ENCODE results near the gene COL6A3. TPM values are rescaled to one million over a fixed set of nuclear protein-coding genes. Genes with fewer than 3 reads are reported as not detected.

COL6A3 gene
- total and polyA plus RNA-seq, 2 donors (not counting 1 experiment from before 2014, with no cell fraction given), result 0.01 to 0.10 TPM

DNA sequence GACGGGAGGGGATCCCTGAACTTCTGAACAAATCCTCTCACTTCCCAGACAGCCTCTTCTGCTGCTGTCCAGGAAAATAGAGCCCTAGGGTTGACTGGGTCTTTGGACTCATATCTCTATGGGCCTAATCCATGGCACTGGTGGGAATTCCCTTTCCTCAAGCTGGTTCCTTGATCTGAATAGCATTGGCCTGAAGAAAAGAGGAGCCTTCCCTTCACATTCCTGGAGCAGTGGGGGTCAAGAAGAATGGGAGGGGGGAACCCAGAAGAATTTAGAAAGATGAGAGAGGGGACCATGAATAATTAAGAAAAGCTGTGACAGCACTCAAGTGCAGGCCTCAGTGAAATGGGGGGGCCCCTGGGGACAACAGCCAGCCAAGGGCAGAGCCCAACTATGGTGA, 80.2 kb downstream of the COL6A3 start:
- Histone ChIP-seq H3K4me1 (ENCODE audit: control insufficient read depth in 2 of 2, insufficient read depth in 2 of 2, low read length in 2 of 2) (no peaks in the 10 kb centered on the region), H3K4me2 (replicated peaks; ENCODE audit: low read depth, low read length, poor library complexity, severe bottlenecking) (no peak overlapping the region), H3K9me3 (ENCODE audit: control extremely low read depth in 1 of 3, control insufficient read depth in 2 of 3, insufficient read depth in 1 of 3, low read length in 2 of 3) (no peaks in the 10 kb centered on the region), H2AFZ (ENCODE audit: insufficient read depth, low read depth, low read length, poor library complexity, severe bottlenecking) (no peak overlapping the region), H3K27ac (ENCODE audit: low read length in 2 of 2) (no peak overlapping the region), H3K79me2 (ENCODE audit: control insufficient read depth, insufficient read depth, low read length) (no peaks in the 10 kb centered on the region), H4K20me1 (ENCODE audit: control insufficient read depth, insufficient read depth, low read length, poor library complexity, severe bottlenecking) (no peaks in the 10 kb centered on the region), H3K9ac (ENCODE audit: low read length) (no peak overlapping the region), H3K27me3 (replicated peaks in 1 of 4; ENCODE audit: control extremely low read depth in 1 of 4, control insufficient read depth in 3 of 4, insufficient read depth in 4 of 4, low read length in 3 of 4) (no peaks in the 10 kb centered on the region), H3K36me3 (replicated peaks in 1 of 2; ENCODE audit: control extremely low read depth in 1 of 2, control insufficient read depth in 1 of 2, extremely low read depth in 1 of 2, insufficient read depth in 2 of 2, low read length in 1 of 2) (no peaks in the 10 kb centered on the region), H3K4me3 (ENCODE audit: control extremely low read depth in 1 of 5, extremely low read depth in 1 of 5, insufficient read depth in 1 of 5, low read depth in 2 of 5, low read length in 4 of 5) (no peak overlapping the region)
- H3K27ac Mint-ChIP-seq, result no peak overlapping the region
- TF ChIP-seq EZH2 (IDR thresholded peaks at IDR 0.05; ENCODE audit: borderline replicate concordance, insufficient read depth, low read depth, low read length, poor library complexity, severe bottlenecking), result no peak
- H3K27me3 Mint-ChIP-seq, result peaks cover 7% of the 10 kb centered on the region
- CTCF ChIA-PET, result no interaction called here
- H3K9me3 Mint-ChIP-seq (ENCODE audit: insufficient read depth), result no peaks in the 10 kb centered on the region
- no peak for DNase-seq
- 100% methylated on average over 1 of the region's 1 CpG for WGBS (ENCODE audit: insufficient coverage)
- POLR2A ChIA-PET, result no interaction called here
- H3K4me1 Mint-ChIP-seq, result no peaks in the 10 kb centered on the region
- intact Hi-C loops (cut with micrococcal nuclease), result no loop called here
- ATAC-seq (ENCODE audit: low read depth), result no peak
- no peak overlapping the region for H3K4me3 Mint-ChIP-seq

DNA sequence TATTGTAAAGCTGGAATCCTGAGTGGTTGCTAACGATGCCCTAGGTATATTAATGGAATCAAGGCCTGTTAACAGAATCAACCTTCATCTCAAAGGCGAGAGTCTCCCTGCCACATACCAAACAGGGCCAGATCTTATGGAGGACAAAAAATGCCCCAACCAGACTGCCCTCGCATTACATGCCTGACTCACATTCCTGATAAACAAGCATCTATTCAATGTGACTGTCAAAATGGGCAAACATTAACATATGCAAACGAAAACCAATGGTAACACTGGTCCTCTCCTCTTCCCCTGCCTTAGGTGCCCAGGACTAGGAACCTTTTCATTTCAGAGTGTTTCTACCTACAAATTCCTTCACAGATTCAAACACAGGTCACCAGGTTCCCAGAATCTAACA, 83.4 kb downstream of the COL6A3 start:
- H3K27me3 Mint-ChIP-seq, result peaks cover 12% of the 10 kb centered on the region
- H2AFZ ChIP-seq (ENCODE audit: insufficient read depth, low read depth, low read length, poor library complexity, severe bottlenecking), result no peak overlapping the region
- no peaks in the 10 kb centered on the region for H3K4me1 ChIP-seq (ENCODE audit: control insufficient read depth in 2 of 2, insufficient read depth in 2 of 2, low read length in 2 of 2)
- H3K79me2 ChIP-seq (ENCODE audit: control insufficient read depth, insufficient read depth, low read length), result no peaks in the 10 kb centered on the region
- intact Hi-C loops (cut with micrococcal nuclease), result no loop called here
- H3K9ac ChIP-seq (ENCODE audit: low read length), result no peak overlapping the region
- no peaks in the 10 kb centered on the region for H3K36me3 ChIP-seq (replicated peaks in 1 of 2; ENCODE audit: control extremely low read depth in 1 of 2, control insufficient read depth in 1 of 2, extremely low read depth in 1 of 2, insufficient read depth in 2 of 2, low read length in 1 of 2)
- WGBS (ENCODE audit: insufficient coverage), result 70% methylated on average over 4 of the region's 4 CpGs
- no peak overlapping the region for H3K27ac Mint-ChIP-seq
- no peaks in the 10 kb centered on the region for H4K20me1 ChIP-seq (ENCODE audit: control insufficient read depth, insufficient read depth, low read length, poor library complexity, severe bottlenecking)
- TF ChIP-seq, protein P1, sequence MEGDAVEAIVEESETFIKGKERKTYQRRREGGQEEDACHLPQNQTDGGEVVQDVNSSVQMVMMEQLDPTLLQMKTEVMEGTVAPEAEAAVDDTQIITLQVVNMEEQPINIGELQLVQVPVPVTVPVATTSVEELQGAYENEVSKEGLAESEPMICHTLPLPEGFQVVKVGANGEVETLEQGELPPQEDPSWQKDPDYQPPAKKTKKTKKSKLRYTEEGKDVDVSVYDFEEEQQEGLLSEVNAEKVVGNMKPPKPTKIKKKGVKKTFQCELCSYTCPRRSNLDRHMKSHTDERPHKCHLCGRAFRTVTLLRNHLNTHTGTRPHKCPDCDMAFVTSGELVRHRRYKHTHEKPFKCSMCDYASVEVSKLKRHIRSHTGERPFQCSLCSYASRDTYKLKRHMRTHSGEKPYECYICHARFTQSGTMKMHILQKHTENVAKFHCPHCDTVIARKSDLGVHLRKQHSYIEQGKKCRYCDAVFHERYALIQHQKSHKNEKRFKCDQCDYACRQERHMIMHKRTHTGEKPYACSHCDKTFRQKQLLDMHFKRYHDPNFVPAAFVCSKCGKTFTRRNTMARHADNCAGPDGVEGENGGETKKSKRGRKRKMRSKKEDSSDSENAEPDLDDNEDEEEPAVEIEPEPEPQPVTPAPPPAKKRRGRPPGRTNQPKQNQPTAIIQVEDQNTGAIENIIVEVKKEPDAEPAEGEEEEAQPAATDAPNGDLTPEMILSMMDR (IDR thresholded peaks at IDR 0.05), result no peak
- TF ChIP-seq EZH2 (IDR thresholded peaks at IDR 0.05; ENCODE audit: borderline replicate concordance, insufficient read depth, low read depth, low read length, poor library complexity, severe bottlenecking), result no peak
- no peaks in the 10 kb centered on the region for H3K9me3 Mint-ChIP-seq (ENCODE audit: insufficient read depth)
- H3K27ac ChIP-seq (ENCODE audit: low read length in 2 of 2), result no peak overlapping the region
- H3K4me3 ChIP-seq (ENCODE audit: control extremely low read depth in 1 of 5, extremely low read depth in 1 of 5, insufficient read depth in 1 of 5, low read depth in 2 of 5, low read length in 4 of 5), result no peak overlapping the region
- no peaks in the 10 kb centered on the region for H3K27me3 ChIP-seq (replicated peaks in 1 of 4; ENCODE audit: control extremely low read depth in 1 of 4, control insufficient read depth in 3 of 4, insufficient read depth in 4 of 4, low read length in 3 of 4)
- no peaks in the 10 kb centered on the region for H3K9me3 ChIP-seq (ENCODE audit: control extremely low read depth in 1 of 3, control insufficient read depth in 2 of 3, insufficient read depth in 1 of 3, low read length in 2 of 3)
- H3K4me3 Mint-ChIP-seq, result no peak overlapping the region
- ChIA-PET CTCF (no interaction called here), POLR2A (no interaction called here)
- no peaks in the 10 kb centered on the region for H3K4me1 Mint-ChIP-seq
- no peak overlapping the region for H3K4me2 ChIP-seq (replicated peaks; ENCODE audit: low read depth, low read length, poor library complexity, severe bottlenecking)
- DNase-seq, result no peak
- no peak for ATAC-seq (ENCODE audit: low read depth)
